C1 segment of cervical spinal cord (tissue), 14 donors: ENCODE results near the gene VAC14.

ENCODE experiments used
- DNase-seq, 14 donors: peaks; one replicate each; lab custom pipeline; 2025; lab: John Stamatoyannopoulos, UW

The VAC14 gene

GRCh38 chr16:70725912-70726828, 74.8 kb downstream of the VAC14 start:
- peak in 12 of 14 donors; percentile 35 to 84 (median 70) for DNase-seq

- DNase-seq: peak in 6 of 14 donors; percentile 55 to 84 (median 72)
Measured at GRCh38 chr16:70725024-70725911, 75.7 kb downstream of the VAC14 start.

GRCh38 chr16:70724146-70725023, 76.6 kb downstream of the VAC14 start:
- DNase-seq: no peak

GRCh38 chr16:70723740-70724145, 77.2 kb downstream of the VAC14 start:
- DNase-seq: no peak

GRCh38 chr16:70721202-70721963, 79.6 kb downstream of the VAC14 start:
- no peak for DNase-seq

GRCh38 chr16:70720425-70721201, 80.3 kb downstream of the VAC14 start:
- DNase-seq: no peak

- DNase-seq: no peak
Measured at GRCh38 chr16:70717065-70717464, 83.9 kb downstream of the VAC14 start.

GRCh38 chr16:70715860-70716357, 85.0 kb downstream of the VAC14 start:
- peak in 3 of 14 donors; percentile 17 to 82 (median 34) for DNase-seq

- DNase-seq: peak in 8 of 14 donors; percentile 31 to 87 (median 65)
Measured at GRCh38 chr16:70715055-70715858, 85.7 kb downstream of the VAC14 start.

GRCh38 chr16:70714581-70715054, 86.3 kb downstream of the VAC14 start:
- DNase-seq: no peak

GRCh38 chr16:70713824-70714223, 87.1 kb downstream of the VAC14 start:
- no peak for DNase-seq

GRCh38 chr16:70713342-70713741, 87.6 kb downstream of the VAC14 start:
- no peak for DNase-seq

- peak in 1 of 14 donors; percentile 64 for DNase-seq
Measured at GRCh38 chr16:70712942-70713341, 88.0 kb downstream of the VAC14 start.

- peak in 1 of 14 donors; percentile 54 for DNase-seq
Measured at GRCh38 chr16:70712359-70712758, 88.6 kb downstream of the VAC14 start.

- peak in 1 of 14 donors; percentile 62 for DNase-seq
Measured at GRCh38 chr16:70711211-70712031, 89.5 kb downstream of the VAC14 start.

- DNase-seq: no peak
Measured at GRCh38 chr16:70710422-70711210, 90.3 kb downstream of the VAC14 start.

GRCh38 chr16:70709942-70710341, 91.0 kb downstream of the VAC14 start:
- DNase-seq: no peak
